ENCODE data around the gene PM20D2. TPM values are rescaled to one million over a fixed set of nuclear protein-coding genes. Genes with fewer than 3 reads are reported as not detected.

Gene PM20D2
- total and polyA plus RNA-seq, 2 of the 13 experiments (the other 11 are each of a cell fraction or from before 2014, with no cell fraction given), result 13.3 to 26.3 TPM

DNA sequence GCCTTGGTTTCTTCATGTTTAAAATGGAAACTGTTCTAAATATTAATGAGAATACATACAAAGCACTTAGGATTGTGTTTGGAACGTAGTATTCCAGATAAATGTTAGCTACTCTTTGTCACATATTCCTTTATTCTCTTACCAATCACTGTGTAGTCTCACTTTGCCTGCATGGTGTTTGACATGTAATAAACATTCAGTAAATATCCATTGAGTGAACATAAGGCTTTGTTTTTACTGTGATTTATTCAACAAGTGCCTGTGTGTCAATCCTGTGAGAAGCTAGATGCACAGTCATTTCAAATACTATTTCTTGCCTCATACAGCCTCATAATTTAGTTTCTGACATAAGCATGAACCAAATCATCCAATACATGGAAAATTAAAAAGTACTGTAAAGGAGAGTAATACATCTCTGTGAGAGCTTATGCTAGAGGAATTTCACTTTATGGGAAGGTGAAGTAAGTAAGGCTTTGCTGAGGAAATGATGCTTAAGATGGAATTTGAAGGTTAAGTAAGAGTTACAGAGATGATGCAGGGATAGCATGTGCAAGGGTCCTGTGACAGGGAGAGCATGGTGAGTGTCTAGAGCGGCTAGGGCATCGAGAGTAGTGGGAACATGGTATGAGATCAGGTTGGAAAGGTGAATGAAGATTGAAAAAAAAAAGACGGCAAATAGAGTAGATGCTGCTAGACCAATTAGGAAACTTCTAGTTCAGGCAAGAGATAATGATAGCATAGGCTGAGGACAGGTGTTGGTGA, 14.7 kb downstream of the PM20D2 start (continued):
- TF ChIP-seq, protein P1, sequence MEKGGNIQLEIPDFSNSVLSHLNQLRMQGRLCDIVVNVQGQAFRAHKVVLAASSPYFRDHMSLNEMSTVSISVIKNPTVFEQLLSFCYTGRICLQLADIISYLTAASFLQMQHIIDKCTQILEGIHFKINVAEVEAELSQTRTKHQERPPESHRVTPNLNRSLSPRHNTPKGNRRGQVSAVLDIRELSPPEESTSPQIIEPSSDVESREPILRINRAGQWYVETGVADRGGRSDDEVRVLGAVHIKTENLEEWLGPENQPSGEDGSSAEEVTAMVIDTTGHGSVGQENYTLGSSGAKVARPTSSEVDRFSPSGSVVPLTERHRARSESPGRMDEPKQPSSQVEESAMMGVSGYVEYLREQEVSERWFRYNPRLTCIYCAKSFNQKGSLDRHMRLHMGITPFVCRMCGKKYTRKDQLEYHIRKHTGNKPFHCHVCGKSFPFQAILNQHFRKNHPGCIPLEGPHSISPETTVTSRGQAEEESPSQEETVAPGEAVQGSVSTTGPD (CRISPR knock-in tag; IDR thresholded peaks at IDR 0.05), result no peak
- TF ChIP-seq ZFP1 (CRISPR knock-in tag; IDR thresholded peaks at IDR 0.05), result no peak
- no peak for TF ChIP-seq ZNF891 (CRISPR knock-in tag; IDR thresholded peaks at IDR 0.05)
- no peak for TF ChIP-seq SRSF9 (IDR thresholded peaks at IDR 0.05; ENCODE audit: borderline replicate concordance, insufficient read depth, low read depth, low read length, poor library complexity, severe bottlenecking)
- TF ChIP-seq NR2F2 (IDR thresholded peaks at IDR 0.05; ENCODE audit: borderline replicate concordance, low read depth), result no peak

- Histone ChIP-seq H3K36me3 (replicated peaks in 1 of 2; ENCODE audit: control insufficient read depth in 1 of 2, insufficient read depth in 2 of 2, low read length in 2 of 2) (peaks cover 8 to 43% of the 10 kb centered on the region in 2 experiments), H3K27me3 (ENCODE audit: control insufficient read depth in 1 of 2, insufficient read depth in 2 of 2, low read length in 2 of 2) (no peaks in the 10 kb centered on the region), H3K79me2 (ENCODE audit: insufficient read depth, low read length) (no peaks in the 10 kb centered on the region), H4K20me1 (ENCODE audit: insufficient read depth, low read length) (no peaks in the 10 kb centered on the region; the same call in 1 of the 2 replicates), H3K27ac (ENCODE audit: extremely low read length, insufficient read depth, low read length) (no peak overlapping the region), H3K4me1 (ENCODE audit: insufficient read depth, low read length) (no peaks in the 10 kb centered on the region), H3K4me2 (ENCODE audit: low read depth, low read length) (no peak overlapping the region), H3K9me3 (ENCODE audit: low read length) (no peaks in the 10 kb centered on the region), H3K9ac (ENCODE audit: insufficient read depth, low read depth, low read length) (no peak overlapping the region), H2AFZ (ENCODE audit: low read length) (no peak overlapping the region), H3K4me3 (replicated peaks in 1 of 3; ENCODE audit: insufficient read depth in 1 of 3, low read depth in 2 of 3, low read length in 3 of 3) (no peak overlapping the region)
- ChIA-PET CTCF (ENCODE audit: low intra/inter-chr PET ratio, low total read pairs) (no interaction called here), POLR2A (interaction anchor here (1.4 kb wide), 1 partner anchor 16 kb away, joined by 5 read pairs; the partner anchor contains the start of gene PM20D2)
- intact Hi-C loops (cut with micrococcal nuclease; ENCODE audit: unreplicated experiment), result no loop called here
- FAIRE-seq, result no peak
- 97% methylated on average over 7 of the region's 7 CpGs for WGBS (ENCODE audit: low lambda C conversion rate)
- in situ Hi-C loops (cut with HindIII; ENCODE audit: extremely low pct_ligation_motif_present, low pct_unique_long_range_greater_than_20kb), result no loop called here
- BruUV-seq (replicated peaks), result no TSS peak
- no peak for ATAC-seq
- TF ChIP-seq ZNF609 (CRISPR knock-in tag; IDR thresholded peaks at IDR 0.05; ENCODE audit: borderline replicate concordance) (no peak), ZNF501 (CRISPR knock-in tag; IDR thresholded peaks at IDR 0.05) (no peak), SPEN (CRISPR knock-in tag; IDR thresholded peaks at IDR 0.05; ENCODE audit: low read depth) (no peak)
- no peak for DNase-seq (ENCODE audit: low spot score)
Observed at GRCh38 chr6:89161326-89162046, 15.6 kb downstream of the PM20D2 start.

Data from HepG2 (cell line).